HG02884 (cell line): Measurements from ENCODE around the gene UCHL1.
A peak's percentile ranks its signal among the peaks of the same experiment; 100 is the strongest.

Experiments used
- ATAC-seq: cut with Tn5 transposase; IDR thresholded peaks from one replicate; pipeline ENCODE4 v1.9.1; 2021; ENCODE audit warnings: mild to moderate bottlenecking, moderate library complexity; ENCODE audit not compliant: unreplicated experiment

Gene UCHL1

DNA sequence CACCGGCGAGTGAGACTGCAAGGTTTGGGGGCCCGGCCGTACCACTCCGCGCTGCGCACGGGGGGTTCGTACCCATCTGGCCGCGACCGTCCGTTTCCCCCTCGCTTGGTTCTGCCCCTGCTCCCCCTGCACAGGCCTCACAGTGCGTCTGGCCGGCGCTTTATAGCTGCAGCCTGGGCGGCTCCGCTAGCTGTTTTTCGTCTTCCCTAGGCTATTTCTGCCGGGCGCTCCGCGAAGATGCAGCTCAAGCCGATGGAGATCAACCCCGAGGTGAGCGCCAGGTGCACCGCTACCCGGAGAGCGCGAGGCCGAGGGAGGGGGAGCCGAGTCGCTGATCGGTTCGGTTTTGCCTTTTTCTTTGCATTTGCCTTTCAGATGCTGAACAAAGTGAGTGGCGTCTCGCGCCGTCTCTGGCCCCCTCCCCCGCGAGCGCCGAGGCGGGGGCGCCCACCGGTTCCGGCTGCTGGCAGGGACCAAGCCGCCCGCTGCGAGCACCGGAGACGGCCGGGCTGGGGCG, at the start of gene UCHL1:
UCHL1 (plus strand) TSS at position 189 of the 517 bp plus-strand sequence; CDS start at position 238, 49 bp downstream.
- ATAC-seq = peak; percentile 51

DNA sequence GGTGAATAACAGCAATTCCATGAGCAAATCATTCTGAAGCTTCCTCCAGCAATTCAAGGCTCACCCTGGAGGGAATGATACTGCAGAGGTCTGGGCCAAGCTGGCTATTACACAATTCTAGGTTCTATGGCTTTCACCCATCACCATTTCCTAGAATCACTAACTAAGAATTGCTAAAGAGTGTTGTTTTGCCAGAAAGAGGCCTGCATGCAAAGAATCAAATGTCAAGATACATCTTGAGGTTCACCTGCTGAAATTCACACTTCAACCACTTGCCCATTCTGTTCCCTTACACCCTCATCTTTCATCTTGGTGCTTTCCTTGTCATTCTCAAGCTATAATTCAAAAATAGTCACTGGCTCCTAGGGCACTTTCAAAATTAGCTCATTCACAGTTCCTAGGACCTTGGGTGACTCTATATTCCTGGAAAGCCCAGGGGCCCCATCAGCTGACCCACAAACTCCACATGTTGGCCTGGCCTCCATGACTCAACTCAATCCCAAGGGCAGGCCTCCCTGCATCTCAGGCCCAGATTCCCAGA, 49.4 kb upstream of the UCHL1 start:
- no peak for ATAC-seq

DNA sequence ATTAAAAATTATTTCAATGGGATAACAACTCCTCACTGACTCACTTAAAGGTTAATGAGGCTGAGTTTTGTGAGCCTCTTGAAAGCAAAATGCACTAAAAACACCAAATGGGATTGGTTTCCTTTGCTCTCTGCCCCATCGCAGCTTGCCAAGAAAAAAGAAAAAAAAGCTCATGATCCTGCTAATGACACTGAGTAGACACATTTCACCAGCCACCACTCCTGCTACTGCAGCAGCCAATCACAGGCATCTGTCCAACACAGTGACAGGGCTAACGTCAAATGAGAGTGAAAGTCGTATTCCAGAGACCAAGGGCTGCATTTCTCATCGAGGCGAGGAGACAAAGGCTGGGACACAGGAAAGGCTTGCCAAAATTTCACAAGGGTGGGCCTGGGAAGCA, 47.5 kb upstream of the UCHL1 start:
- no peak for ATAC-seq

- ATAC-seq = no peak
These were observed 46.8 kb upstream of the UCHL1 start for GRCh38 chr4:41209901-41210300.

DNA sequence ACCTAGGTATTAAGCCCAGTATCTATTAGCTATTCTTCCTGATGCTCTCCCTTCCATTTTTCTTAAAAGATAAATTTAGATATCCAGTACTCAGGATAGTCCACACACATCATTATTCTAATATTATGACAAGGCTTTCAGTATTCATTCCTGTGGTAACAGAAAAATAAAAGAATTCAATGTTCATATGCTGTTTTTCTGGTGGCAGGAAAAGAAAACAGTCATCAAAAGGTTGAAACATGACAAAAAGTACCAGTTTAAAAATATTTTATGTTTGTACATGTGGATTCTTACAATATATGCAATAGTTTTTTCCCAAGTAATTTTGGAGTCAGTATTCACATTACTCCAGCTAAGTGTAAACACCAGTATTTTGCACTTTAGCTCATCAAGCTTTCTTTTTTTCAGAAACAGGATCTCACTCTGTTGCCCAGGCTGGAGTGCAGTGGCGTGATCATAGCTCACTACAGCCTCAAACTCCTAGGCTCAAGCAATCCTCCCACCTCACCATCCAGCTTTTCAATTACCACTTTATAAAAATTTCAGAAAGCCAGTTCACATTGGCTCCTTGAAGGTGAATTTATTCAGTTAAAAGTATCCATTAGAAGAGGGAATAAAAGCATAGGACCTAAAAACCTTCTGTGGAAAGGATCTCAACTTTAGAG, 44.6 kb upstream of the UCHL1 start:
- ATAC-seq = no peak

DNA sequence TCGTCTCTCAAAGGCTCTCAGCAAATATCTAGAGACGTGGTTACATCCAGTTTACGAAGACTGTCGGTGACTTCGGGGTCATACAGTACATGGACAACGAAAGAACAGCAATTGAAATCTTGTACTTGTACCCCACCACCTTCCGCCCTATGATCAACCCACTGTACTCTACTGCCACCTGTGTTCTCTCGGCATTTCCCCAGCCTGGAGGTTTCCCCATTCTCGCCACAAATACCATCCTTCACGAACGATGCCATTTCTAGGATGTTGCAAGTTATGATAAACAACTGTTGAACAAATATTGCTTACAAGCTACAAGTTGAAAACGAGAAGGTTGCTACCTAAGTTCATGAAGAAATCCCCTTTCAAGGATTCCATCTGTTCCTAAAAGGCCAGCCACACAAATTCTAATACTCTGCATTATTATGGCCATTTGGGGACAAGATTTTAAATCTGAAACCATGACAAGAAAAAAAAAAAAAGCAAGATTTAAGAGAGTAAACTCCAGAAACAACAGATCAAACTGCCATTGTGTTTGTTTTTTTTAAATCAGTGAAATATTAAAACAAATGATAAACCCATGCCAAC, 44.0 kb upstream of the UCHL1 start:
- no peak for ATAC-seq

DNA sequence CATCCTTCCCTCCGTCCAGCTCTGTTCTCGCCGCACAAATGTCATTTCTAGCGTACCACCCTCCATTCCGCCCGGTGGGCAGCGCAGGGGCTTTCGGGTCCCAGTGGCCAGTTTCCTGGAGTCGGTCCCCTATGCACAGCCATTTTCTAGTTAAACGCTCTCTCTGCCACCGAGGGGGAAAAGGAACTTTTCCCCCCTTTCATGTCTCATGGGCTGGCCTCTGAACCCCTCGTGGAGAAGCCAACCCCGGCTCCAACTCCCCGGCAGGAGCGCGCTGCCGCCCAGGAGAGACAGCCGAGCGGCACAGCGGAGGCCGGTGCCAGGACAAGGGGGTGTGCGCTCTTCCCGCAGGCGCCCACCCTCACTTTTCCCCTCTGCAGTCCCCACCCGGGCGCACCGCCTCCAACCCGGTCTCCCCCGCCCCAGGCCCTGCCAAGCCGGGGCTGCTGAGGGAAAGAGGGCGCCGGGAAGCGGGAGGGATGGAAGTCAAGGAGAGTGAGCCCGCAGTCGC, 43.0 kb upstream of the UCHL1 start:
- peak; percentile 3 for ATAC-seq

- ATAC-seq = peak; percentile 42
These were observed 42.4 kb upstream of the UCHL1 start, which contains the start of gene APBB2 for GRCh38 chr4:41214136-41214824. TSS of gene APBB2 (minus strand) at chr4:41214542. CDS start at chr4:41033254, 181,288 bp downstream.

- no peak for ATAC-seq
These were observed 41.9 kb upstream of the UCHL1 start for GRCh38 chr4:41214825-41215146.

GRCh38 chr4:41215155-41215554, 41.6 kb upstream of the UCHL1 start:
- ATAC-seq = no peak

- no peak for ATAC-seq
These were observed 40.8 kb upstream of the UCHL1 start for GRCh38 chr4:41215969-41216293.

- ATAC-seq = peak; percentile 41
These were observed 40.3 kb upstream of the UCHL1 start for GRCh38 chr4:41216294-41217019.

- no peak for ATAC-seq
These were observed 39.8 kb upstream of the UCHL1 start for GRCh38 chr4:41217020-41217333.

DNA sequence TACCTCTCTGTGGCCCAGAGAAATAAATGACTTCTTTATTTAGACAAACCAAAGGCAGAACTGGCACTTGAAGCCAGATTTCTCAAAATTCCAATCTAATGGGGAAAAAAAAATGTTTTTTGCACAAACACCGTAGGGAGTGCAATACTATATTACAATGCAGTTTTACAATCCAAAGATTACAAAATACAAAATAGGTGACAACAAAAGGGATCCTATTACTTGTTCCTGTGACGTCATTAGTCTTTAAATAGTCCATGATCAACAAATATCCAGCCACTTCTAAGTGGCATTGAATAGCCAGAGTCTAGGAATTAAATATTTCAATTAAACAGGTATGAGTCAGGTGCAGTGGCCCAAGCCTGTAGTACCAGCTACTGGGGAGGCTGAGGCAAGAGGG, 39.4 kb upstream of the UCHL1 start:
- no peak for ATAC-seq

GRCh38 chr4:41218703-41219102, 38.0 kb upstream of the UCHL1 start:
- ATAC-seq = no peak

- no peak for ATAC-seq
These were observed 37.2 kb upstream of the UCHL1 start for GRCh38 chr4:41219421-41219950.

DNA sequence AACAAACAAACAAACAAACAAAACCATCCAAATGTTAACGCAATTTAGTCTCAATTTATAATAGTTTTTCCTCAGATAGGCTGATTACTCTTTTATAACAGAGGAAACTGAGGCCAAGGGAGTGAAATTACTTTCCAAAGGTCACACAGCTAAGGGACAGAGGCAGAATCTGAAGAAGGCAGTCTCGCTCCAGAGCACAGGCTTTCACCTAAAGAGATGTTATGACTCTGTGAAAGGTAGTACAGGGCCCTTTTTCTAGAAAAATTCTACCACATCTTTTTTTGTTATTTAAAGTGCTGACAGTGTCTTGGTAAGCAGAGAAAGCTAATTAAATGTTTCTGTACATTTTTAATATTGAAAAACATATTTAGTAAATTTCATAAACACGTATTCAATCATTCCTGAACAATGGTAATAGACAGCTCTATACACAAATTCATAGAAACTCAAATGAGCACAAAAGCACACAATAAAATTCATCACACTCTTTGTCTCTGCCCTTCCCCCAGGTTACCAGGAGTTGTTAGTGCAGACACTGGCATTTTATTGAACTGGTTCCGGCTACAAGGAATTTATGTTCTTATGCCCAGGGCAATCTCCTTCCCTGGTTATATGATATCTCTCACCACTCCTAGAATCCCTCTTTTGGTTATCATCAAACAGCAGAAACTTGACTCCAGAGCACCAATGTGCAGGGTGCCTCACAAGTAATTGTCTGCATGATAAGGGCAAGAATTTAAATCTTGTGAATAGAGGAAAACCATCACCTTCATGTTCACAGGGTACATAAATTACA, 34.7 kb upstream of the UCHL1 start:
- ATAC-seq = no peak

GRCh38 chr4:41227902-41228301, 28.8 kb upstream of the UCHL1 start:
- ATAC-seq = no peak

DNA sequence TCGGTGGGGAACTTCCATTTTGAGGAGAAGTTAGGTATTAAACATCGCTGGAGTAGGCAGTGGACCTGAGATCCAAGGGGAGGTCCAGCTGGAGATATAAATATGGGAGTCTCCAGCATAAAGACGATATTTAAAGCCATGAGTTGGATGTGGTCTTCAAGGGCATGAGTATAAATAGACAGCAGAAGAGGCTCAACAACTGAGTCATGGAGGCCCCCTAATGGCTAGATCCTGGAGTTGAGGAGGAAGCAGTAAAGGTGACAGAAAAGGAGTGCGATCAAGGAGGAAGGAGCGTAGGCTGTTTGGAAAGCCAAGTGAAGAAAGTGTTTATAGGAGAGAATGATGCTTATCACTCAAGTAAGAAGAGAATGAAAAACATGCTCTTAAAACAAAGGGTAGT, 24.3 kb upstream of the UCHL1 start:
- no peak for ATAC-seq

DNA sequence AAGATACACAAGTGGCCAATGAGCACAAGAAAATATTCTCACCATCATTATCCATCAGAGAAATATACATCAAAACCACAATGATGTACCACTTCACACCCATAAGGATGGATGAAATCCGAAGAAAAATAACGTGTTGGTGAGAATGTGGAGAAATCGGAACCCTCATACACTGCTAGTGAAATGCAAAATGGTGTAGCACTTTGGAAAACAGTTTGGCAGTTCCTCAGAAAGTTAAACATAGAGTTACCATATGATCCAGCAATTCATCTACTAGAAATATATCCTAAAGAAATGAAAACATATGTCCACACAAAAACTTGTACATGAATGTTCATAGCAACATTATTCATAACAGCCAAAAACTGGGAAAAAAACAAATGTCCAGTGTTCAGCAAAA, 23.9 kb upstream of the UCHL1 start:
- no peak for ATAC-seq
